GM12891 (cell line): ENCODE results near the gene CCDC33.

Source experiments
- DNase-seq: peaks from one replicate; pipeline ENCODE4 v3.0.0; 2011; ENCODE audit warnings: low spot score; ENCODE audit not compliant: insufficient read length
- FAIRE-seq: peaks from 2 replicates; lab custom pipeline; 2011; peaks lifted over from hg19 to GRCh38; lab: Jason Lieb, UNC
- PAX5 ChIP-seq: IDR thresholded peaks from 2 replicates; pipeline ENCODE4 v1.6.1; 2011; ENCODE audit warnings: low read length, moderate library complexity, mild to moderate bottlenecking; ENCODE audit not compliant: insufficient read depth, severe bottlenecking
- POLR2A ChIP-seq: IDR thresholded peaks from 2 replicates; pipeline ENCODE4 v1.6.1; 2011; ENCODE audit warnings: low read depth, low read length, control low read depth
- POLR2AphosphoS5 ChIP-seq: IDR thresholded peaks from 2 replicates; pipeline ENCODE4 v1.6.1; 2011; ENCODE audit warnings: low read depth, low read length, control low read depth
- POU2F2 ChIP-seq: IDR thresholded peaks from 2 replicates; pipeline ENCODE4 v1.6.1; 2011; ENCODE audit warnings: low read depth, mild to moderate bottlenecking, control low read depth, low read length, moderate library complexity
- SPI1 ChIP-seq: IDR thresholded peaks from 2 replicates; pipeline ENCODE4 v1.6.1; 2011; ENCODE audit warnings: low read depth, low read length, control low read depth
- TAF1 ChIP-seq: IDR thresholded peaks from 2 replicates; pipeline ENCODE4 v1.6.1; 2011; ENCODE audit warnings: low read depth, low read length, control low read depth

CCDC33 gene

GRCh38 chr15:74291101-74292071 is 55.3 kb downstream of the CCDC33 start:
- peak; percentile 93 for FAIRE-seq
- TF ChIP-seq PAX5 (no peak), TAF1 (no peak), POU2F2 (no peak), POLR2A (no peak), POLR2AphosphoS5 (no peak)
- peak; percentile 75 for DNase-seq

- DNase-seq = no peak
- no peak for TF ChIP-seq POU2F2
- no peak for TF ChIP-seq PAX5
- TF ChIP-seq POLR2A = no peak
- TF ChIP-seq TAF1 = no peak
- no peak for TF ChIP-seq SPI1
- FAIRE-seq = no peak
Measured at GRCh38 chr15:74293021-74293810, 57.1 kb downstream of the CCDC33 start.

- FAIRE-seq = no peak
- TF ChIP-seq PAX5 (no peak), POLR2A (no peak), POU2F2 (no peak)
- DNase-seq = no peak
Measured at GRCh38 chr15:74294010-74294409, 57.9 kb downstream of the CCDC33 start.

GRCh38 chr15:74295800-74296199 is 59.7 kb downstream of the CCDC33 start:
- no peak for DNase-seq
- TF ChIP-seq TAF1 = no peak
- no peak for TF ChIP-seq POLR2A
- TF ChIP-seq SPI1 = no peak
- TF ChIP-seq POU2F2 = no peak
- TF ChIP-seq PAX5 = no peak
- no peak for TF ChIP-seq POLR2AphosphoS5
- FAIRE-seq = no peak

- FAIRE-seq (no peak), DNase-seq (no peak)
- TF ChIP-seq POLR2AphosphoS5 (no peak), SPI1 (no peak), PAX5 (no peak), TAF1 (no peak), POLR2A (no peak), POU2F2 (no peak)
Measured at GRCh38 chr15:74297887-74298286, 61.8 kb downstream of the CCDC33 start.

GRCh38 chr15:74300057-74300795 is 64.1 kb downstream of the CCDC33 start:
- TF ChIP-seq POLR2A (no peak), TAF1 (no peak), PAX5 (no peak), SPI1 (no peak), POLR2AphosphoS5 (no peak), POU2F2 (no peak)
- no peak for DNase-seq
- FAIRE-seq = no peak

GRCh38 chr15:74301583-74302361 is 65.6 kb downstream of the CCDC33 start:
- no peak for DNase-seq
- TF ChIP-seq POU2F2 (no peak), TAF1 (no peak), POLR2AphosphoS5 (no peak), PAX5 (no peak), SPI1 (no peak), POLR2A (no peak)
- no peak for FAIRE-seq

- peak; percentile 74 for FAIRE-seq
- TF ChIP-seq TAF1 (no peak), SPI1 (no peak), POLR2A (no peak), POLR2AphosphoS5 (no peak), PAX5 (no peak), POU2F2 (no peak)
- peak; percentile 79 for DNase-seq
Measured at GRCh38 chr15:74302821-74303359, 66.8 kb downstream of the CCDC33 start.

GRCh38 chr15:74303741-74304309 is 67.7 kb downstream of the CCDC33 start:
- no peak for TF ChIP-seq POLR2AphosphoS5
- TF ChIP-seq POLR2A = no peak
- TF ChIP-seq PAX5 = no peak
- no peak for TF ChIP-seq POU2F2
- TF ChIP-seq TAF1 = no peak
- no peak for TF ChIP-seq SPI1
- no peak for FAIRE-seq

More at GRCh38 chr15:74303741-74304309, 67.7 kb downstream of the CCDC33 start:
- no peak for DNase-seq
